VCaP (cell line): ENCODE results near the gene GALK2.

Experiments used
- H3K27ac ChIP-seq: fragments of 450-650 bp; 2 replicates; pipeline ENCODE4 v1.5.1; 2017
- TF ChIP-seq, protein P1 (sequence below): fragments of 450-650 bp; conservative IDR thresholded peaks from 2 replicates; pipeline ENCODE4 v1.5.1; 2017; ENCODE audit warnings: mild to moderate bottlenecking, moderate library complexity

Gene GALK2

DNA sequence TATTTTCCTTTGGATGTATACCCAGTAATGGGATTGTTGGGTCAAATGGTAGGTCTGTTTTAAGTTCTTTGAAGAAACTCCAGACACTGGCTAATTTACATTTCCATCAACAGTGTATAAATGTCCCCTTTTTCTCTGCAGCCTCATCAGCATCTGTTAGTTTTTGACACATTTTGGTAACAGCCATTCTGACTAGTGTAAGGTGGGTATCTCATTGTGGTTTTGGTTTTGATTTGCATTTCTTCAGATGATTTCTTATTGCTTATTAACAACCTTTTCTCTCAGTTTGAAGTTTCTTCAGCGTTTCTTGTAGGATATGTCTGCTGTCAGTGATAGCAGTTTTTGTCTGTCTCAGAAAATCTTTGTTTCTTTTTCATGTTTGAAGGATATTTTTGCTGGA is 15.4 kb downstream of the GALK2 start:
- TF ChIP-seq, protein P1, sequence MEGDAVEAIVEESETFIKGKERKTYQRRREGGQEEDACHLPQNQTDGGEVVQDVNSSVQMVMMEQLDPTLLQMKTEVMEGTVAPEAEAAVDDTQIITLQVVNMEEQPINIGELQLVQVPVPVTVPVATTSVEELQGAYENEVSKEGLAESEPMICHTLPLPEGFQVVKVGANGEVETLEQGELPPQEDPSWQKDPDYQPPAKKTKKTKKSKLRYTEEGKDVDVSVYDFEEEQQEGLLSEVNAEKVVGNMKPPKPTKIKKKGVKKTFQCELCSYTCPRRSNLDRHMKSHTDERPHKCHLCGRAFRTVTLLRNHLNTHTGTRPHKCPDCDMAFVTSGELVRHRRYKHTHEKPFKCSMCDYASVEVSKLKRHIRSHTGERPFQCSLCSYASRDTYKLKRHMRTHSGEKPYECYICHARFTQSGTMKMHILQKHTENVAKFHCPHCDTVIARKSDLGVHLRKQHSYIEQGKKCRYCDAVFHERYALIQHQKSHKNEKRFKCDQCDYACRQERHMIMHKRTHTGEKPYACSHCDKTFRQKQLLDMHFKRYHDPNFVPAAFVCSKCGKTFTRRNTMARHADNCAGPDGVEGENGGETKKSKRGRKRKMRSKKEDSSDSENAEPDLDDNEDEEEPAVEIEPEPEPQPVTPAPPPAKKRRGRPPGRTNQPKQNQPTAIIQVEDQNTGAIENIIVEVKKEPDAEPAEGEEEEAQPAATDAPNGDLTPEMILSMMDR: no peak
- no peak overlapping the region for H3K27ac ChIP-seq

DNA sequence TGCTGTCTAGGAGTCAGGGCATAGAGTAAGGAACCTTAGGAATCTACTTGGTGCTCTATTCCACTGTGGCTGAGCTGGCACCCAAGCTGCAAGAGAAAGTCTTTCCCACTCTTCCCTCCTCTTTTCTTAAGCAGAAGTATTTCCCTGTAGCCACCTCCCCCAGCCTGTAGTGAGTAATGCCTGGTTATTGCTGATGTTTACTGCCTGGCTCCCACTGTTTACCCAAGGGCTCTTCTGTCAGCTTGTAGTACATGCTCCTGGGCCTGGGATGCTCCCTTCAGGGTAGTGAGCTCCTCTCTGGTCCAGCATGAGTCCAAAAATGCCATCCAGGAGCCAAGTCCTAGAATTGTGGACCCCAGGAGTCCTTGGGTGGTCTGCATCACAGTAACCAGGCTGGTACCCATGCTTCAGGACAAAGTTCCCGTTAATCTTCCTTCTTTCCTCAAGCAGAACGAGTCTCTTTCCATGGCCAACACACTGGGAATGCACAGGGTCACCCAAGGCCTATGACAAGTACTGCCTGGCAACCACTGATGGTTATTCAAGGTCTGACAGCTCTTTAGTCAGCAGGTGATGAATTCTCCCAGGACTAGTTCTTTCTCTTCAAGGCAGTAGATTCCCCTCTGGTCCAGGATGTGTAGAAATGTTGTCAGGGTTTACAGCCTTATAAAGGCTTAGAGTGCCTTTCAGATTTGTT is 17.6 kb downstream of the GALK2 start:
- H3K27ac ChIP-seq: no peak overlapping the region
- TF ChIP-seq, protein P1: no peak

DNA sequence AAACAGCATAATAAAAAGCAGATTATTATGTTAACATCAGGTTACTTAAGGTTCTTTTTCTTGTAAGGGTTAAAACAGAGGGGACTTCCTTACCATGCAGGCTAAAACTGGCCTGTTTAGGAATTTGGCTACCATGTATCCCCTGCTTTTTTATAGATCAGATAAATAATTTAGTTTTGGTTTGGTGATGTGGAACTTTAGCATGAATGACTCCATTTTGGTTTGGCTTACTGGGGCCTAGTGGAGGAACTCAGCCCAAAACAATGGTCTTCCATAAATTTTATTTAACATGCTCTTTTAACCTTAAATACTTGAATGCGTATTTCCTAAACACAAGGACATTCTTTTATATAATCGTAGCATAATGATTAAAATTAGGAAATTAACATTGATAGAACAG is 18.9 kb downstream of the GALK2 start:
- TF ChIP-seq, protein P1: no peak
- no peak overlapping the region for H3K27ac ChIP-seq

DNA sequence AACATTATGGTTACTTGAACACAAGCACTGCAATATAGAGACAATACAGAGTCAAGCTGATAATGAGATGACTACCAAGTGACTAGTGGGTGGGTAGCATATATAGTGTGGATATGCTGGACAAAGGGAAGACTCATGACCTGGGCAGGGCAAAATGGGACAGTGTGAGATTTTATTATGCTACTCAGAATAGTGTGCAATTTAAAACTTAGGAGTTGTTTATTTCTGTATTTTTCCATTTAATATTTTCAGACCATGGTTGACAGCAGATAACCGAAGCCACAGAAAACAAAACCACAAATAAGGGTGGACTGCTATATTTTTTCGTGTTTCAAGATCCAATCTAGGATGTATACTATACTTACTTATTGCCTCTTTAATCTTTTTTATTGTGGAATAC is 19.6 kb downstream of the GALK2 start:
- TF ChIP-seq, protein P1: no peak
- no peak overlapping the region for H3K27ac ChIP-seq

DNA sequence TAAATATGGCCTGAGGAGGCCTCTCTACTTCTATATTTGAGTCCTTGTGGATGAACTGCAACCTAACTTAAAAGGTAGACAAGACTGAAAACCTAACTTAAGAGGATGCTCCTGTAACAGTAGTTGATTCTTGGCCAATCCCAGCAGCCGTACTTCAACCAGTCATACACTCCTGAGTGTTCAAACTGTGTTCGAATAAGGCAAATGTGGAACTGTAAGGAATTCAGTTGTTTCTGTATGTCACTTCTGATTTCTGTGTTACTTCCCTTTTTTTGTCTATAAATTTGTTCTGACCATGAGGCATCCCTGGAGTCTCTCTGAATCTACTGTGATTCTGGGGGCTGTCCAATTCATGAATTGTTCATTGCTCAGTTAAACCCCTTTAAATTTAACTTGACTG is 20.5 kb downstream of the GALK2 start:
- TF ChIP-seq, protein P1: no peak
- no peak overlapping the region for H3K27ac ChIP-seq

DNA sequence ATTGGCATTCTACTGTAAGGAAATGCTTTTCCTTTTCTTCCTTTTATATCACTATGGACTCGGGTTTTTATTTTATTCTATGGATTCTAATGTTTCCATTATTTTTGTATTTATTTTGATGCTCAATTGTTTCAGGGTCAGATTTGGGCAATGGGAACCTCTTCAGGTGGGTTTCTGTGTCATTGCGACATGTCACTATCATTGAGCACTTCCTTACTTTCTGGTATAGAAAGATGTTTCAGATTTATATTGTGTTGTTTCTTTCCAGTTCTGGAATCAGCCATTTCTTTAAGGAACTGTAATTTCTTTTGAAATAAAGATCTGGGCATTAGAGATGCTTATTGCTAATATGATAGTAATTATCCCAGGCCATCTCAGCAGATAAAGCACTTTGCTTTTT is 21.8 kb downstream of the GALK2 start:
- TF ChIP-seq, protein P1: no peak

DNA sequence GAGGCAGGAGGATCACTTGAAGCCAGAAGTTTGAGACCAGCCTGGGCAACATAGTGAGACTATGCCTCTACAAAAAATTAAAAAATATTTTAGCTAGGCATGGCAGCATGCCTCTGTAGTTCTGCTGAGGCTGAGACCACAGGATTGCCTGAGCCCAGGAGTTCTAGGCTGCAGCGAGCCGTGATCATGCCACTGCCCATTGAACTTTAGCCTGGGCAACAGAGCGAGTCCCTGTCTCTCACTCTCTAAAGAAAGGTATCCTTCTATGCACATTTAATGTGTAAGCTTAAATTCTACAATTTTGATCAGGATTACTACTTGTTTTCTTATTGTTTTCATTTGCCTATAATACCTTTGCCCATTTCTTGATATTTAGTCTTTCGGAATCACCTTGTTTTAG is 26.8 kb downstream of the GALK2 start:
- TF ChIP-seq, protein P1: no peak
- H3K27ac ChIP-seq: no peak overlapping the region

More for the DNA sequence above, 21.8 kb downstream of the GALK2 start:
- H3K27ac ChIP-seq: no peak overlapping the region
